ENCODE results near the gene CALML6.

Gene CALML6

DNA sequence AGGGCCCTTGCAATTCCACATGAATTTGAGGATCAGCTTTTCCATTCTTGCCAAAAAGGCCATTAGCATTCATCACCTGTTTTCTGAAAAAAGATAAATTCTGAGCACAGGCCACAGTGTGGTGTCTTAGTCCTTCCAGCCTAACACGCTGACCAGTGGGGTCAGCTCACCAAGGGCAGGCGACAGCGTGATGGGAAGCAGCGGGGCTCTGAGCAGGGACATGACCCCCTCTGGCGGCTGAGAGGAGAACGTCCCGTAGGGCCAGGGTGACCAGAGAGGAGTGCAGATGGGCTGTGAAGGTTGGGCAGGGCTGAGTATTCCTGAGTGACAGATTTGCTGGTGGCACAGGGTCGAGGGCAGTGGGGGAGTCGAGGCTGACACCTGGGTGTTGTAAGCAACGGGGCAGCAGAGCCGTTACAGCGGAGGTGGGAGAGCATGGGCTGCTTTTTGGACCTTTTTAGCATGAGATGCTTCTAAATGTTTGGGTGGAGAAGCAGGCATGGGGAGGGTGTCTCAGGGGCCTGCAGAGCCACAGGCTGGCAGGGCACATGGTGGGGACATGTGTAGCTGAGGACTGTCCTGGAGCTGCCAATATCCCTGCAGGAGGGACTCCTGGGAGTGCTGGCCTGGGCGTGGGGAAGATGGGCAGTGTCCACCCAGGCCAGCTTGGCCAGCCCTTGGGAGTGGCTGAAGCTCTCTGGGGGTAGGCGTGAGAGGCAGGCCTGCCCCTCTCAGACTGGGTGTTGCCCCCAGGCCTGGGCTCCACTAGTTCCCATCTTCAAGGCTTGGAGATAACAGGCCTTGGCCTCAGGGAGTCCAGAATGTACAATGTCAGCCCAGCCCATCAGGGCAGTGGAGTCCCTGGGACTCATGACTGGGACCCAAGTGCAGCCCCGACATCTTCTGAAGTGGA, 8.6 kb upstream of the CALML6 start (continued):
- TF ChIP-seq ZNF362 (tag by site-specific recombination; IDR thresholded peaks at IDR 0.05), result no peak
- TF ChIP-seq ZNF335 (tag by site-specific recombination; conservative IDR thresholded peaks at IDR 0.05), result peak; percentile 71
- no peak for TF ChIP-seq ZNF571 (tag by site-specific recombination; IDR thresholded peaks at IDR 0.05)
- no peak for TF ChIP-seq ZNF660 (tag by site-specific recombination; IDR thresholded peaks at IDR 0.05)
- no peak for TF ChIP-seq ZNF48 (tag by site-specific recombination; IDR thresholded peaks at IDR 0.05)
- TF ChIP-seq ZNF629 (tag by site-specific recombination; IDR thresholded peaks at IDR 0.05), result peak; percentile 34; the same call in 1 of the 2 replicates
- no peak for TF ChIP-seq ZNF677 (tag by site-specific recombination; IDR thresholded peaks at IDR 0.05)
- TF ChIP-seq, protein P1, sequence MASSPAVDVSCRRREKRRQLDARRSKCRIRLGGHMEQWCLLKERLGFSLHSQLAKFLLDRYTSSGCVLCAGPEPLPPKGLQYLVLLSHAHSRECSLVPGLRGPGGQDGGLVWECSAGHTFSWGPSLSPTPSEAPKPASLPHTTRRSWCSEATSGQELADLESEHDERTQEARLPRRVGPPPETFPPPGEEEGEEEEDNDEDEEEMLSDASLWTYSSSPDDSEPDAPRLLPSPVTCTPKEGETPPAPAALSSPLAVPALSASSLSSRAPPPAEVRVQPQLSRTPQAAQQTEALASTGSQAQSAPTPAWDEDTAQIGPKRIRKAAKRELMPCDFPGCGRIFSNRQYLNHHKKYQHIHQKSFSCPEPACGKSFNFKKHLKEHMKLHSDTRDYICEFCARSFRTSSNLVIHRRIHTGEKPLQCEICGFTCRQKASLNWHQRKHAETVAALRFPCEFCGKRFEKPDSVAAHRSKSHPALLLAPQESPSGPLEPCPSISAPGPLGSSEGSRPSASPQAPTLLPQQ (tag by site-specific recombination; IDR thresholded peaks at IDR 0.05), result 0 out of 2 replicates have a peak, but pooled peaks have one; percentile 28
- TF ChIP-seq ZFP41 (tag by site-specific recombination; IDR thresholded peaks at IDR 0.05; ENCODE audit: borderline replicate concordance), result no peak
- peak; percentile 42 for TF ChIP-seq SP7 (tag by site-specific recombination; IDR thresholded peaks at IDR 0.05)
- peak; percentile 87 for TF ChIP-seq BCL11A (tag by site-specific recombination; IDR thresholded peaks at IDR 0.05; ENCODE audit: low read depth)
- TF ChIP-seq, protein P2, sequence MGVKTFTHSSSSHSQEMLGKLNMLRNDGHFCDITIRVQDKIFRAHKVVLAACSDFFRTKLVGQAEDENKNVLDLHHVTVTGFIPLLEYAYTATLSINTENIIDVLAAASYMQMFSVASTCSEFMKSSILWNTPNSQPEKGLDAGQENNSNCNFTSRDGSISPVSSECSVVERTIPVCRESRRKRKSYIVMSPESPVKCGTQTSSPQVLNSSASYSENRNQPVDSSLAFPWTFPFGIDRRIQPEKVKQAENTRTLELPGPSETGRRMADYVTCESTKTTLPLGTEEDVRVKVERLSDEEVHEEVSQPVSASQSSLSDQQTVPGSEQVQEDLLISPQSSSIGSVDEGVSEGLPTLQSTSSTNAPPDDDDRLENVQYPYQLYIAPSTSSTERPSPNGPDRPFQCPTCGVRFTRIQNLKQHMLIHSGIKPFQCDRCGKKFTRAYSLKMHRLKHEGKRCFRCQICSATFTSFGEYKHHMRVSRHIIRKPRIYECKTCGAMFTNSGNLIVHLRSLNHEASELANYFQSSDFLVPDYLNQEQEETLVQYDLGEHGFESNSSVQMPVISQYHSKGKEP (tag by site-specific recombination; IDR thresholded peaks at IDR 0.05), result no peak
- TF ChIP-seq, protein P3, sequence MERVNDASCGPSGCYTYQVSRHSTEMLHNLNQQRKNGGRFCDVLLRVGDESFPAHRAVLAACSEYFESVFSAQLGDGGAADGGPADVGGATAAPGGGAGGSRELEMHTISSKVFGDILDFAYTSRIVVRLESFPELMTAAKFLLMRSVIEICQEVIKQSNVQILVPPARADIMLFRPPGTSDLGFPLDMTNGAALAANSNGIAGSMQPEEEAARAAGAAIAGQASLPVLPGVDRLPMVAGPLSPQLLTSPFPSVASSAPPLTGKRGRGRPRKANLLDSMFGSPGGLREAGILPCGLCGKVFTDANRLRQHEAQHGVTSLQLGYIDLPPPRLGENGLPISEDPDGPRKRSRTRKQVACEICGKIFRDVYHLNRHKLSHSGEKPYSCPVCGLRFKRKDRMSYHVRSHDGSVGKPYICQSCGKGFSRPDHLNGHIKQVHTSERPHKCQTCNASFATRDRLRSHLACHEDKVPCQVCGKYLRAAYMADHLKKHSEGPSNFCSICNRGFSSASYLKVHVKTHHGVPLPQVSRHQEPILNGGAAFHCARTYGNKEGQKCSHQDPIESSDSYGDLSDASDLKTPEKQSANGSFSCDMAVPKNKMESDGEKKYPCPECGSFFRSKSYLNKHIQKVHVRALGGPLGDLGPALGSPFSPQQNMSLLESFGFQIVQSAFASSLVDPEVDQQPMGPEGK (tag by site-specific recombination; IDR thresholded peaks at IDR 0.05), result 0 out of 2 replicates have a peak, but pooled peaks have one; percentile 17
- TF ChIP-seq ZBTB17 (tag by site-specific recombination; IDR thresholded peaks at IDR 0.05), result peak; percentile 89
- peak; percentile 49; the same call in 1 of the 2 replicates for TF ChIP-seq KLF8 (tag by site-specific recombination; IDR thresholded peaks at IDR 0.05)
- 0 out of 2 replicates have a peak, but pooled peaks have one; percentile 12 for TF ChIP-seq ZNF585B (tag by site-specific recombination; IDR thresholded peaks at IDR 0.05)
- peak; percentile 34 for TF ChIP-seq GLIS2 (tag by site-specific recombination; IDR thresholded peaks at IDR 0.05)
- TF ChIP-seq ZNF274 (IDR thresholded peaks at IDR 0.05; ENCODE audit: low read length), result no peak
- no peak for TF ChIP-seq ZNF274 (tag by site-specific recombination; IDR thresholded peaks at IDR 0.05; ENCODE audit: borderline replicate concordance)
- no peak for TF ChIP-seq ZNF747 (tag by site-specific recombination; IDR thresholded peaks at IDR 0.05)
- TF ChIP-seq ZIC2 (tag by site-specific recombination; IDR thresholded peaks at IDR 0.05), result peak; percentile 85
- TF ChIP-seq TRIM28 (IDR thresholded peaks at IDR 0.05; ENCODE audit: borderline replicate concordance, low read length), result no peak
- TF ChIP-seq KLF1 (tag by site-specific recombination; IDR thresholded peaks at IDR 0.05), result peak; percentile 2
- peak; percentile 93 for TF ChIP-seq ZNF449 (tag by site-specific recombination; IDR thresholded peaks at IDR 0.05)
- TF ChIP-seq ZBTB20 (tag by site-specific recombination; IDR thresholded peaks at IDR 0.05), result peak; percentile 45
- TF ChIP-seq ZNF2 (tag by site-specific recombination; IDR thresholded peaks at IDR 0.05), result peak; percentile 83; the same call in 1 of the 2 replicates
- TF ChIP-seq ZNF707 (tag by site-specific recombination; IDR thresholded peaks at IDR 0.05), result no peak
- TF ChIP-seq, protein P4, sequence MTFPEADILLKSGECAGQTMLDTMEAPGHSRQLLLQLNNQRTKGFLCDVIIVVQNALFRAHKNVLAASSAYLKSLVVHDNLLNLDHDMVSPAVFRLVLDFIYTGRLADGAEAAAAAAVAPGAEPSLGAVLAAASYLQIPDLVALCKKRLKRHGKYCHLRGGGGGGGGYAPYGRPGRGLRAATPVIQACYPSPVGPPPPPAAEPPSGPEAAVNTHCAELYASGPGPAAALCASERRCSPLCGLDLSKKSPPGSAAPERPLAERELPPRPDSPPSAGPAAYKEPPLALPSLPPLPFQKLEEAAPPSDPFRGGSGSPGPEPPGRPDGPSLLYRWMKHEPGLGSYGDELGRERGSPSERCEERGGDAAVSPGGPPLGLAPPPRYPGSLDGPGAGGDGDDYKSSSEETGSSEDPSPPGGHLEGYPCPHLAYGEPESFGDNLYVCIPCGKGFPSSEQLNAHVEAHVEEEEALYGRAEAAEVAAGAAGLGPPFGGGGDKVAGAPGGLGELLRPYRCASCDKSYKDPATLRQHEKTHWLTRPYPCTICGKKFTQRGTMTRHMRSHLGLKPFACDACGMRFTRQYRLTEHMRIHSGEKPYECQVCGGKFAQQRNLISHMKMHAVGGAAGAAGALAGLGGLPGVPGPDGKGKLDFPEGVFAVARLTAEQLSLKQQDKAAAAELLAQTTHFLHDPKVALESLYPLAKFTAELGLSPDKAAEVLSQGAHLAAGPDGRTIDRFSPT (tag by site-specific recombination; IDR thresholded peaks at IDR 0.05), result no peak
- TF ChIP-seq ZNF248 (tag by site-specific recombination; IDR thresholded peaks at IDR 0.05), result no peak
- peak; percentile 63; the same call in 1 of the 2 replicates for TF ChIP-seq BCL11B (tag by site-specific recombination; IDR thresholded peaks at IDR 0.05; ENCODE audit: low read depth)
